Measurements from ENCODE around the gene MRGPRX4.
"Not testable (repeated sequence)": the region's sequence is repeated elsewhere in the genome, so short reads cannot be mapped to it uniquely, and the experiment has no call there.

Gene MRGPRX4

GRCh38 chr11:18172666-18173065 lies at the start of gene MRGPRX4:
Gene MRGPRX4, plus strand, starts transcription at chr11:18172837. Its CDS starts 420 bp downstream, at chr11:18173257.
- no peak for DNase-seq

- DNase-seq = not testable (repeated sequence)
These were observed 41.5 kb upstream of the MRGPRX4 start for GRCh38 chr11:18131115-18131514.

- no peak for DNase-seq
These were observed 40.3 kb upstream of the MRGPRX4 start, which contains the start of gene MRGPRX3 for GRCh38 chr11:18132341-18132740. Gene MRGPRX3, plus strand, starts transcription at chr11:18132571. Its CDS starts 4,632 bp downstream, at chr11:18137203.

GRCh38 chr11:18135308-18135707 lies 37.3 kb upstream of the MRGPRX4 start:
- DNase-seq = no peak

- no peak for DNase-seq
These were observed 35.3 kb upstream of the MRGPRX4 start for GRCh38 chr11:18137186-18137800.

- no peak for DNase-seq
These were observed 32.5 kb upstream of the MRGPRX4 start for GRCh38 chr11:18140145-18140544.

- DNase-seq = no peak
These were observed 28.4 kb upstream of the MRGPRX4 start for GRCh38 chr11:18144243-18144642.

- DNase-seq = no peak
These were observed 27.6 kb upstream of the MRGPRX4 start for GRCh38 chr11:18145025-18145424.

- DNase-seq = no peak
These were observed 26.8 kb upstream of the MRGPRX4 start for GRCh38 chr11:18145837-18146236.

GRCh38 chr11:18151581-18151980 lies 21.1 kb upstream of the MRGPRX4 start:
- no peak for DNase-seq

GRCh38 chr11:18168372-18168771 lies 4.3 kb upstream of the MRGPRX4 start:
- no peak for DNase-seq

- peak in 1 of 2 experiments; percentile 13 for DNase-seq
These were observed 1.1 kb upstream of the MRGPRX4 start for GRCh38 chr11:18171377-18172000.

- no peak for DNase-seq
These were observed 709 bp downstream of the MRGPRX4 start for GRCh38 chr11:18173225-18173866.

GRCh38 chr11:18188796-18189195 lies 16.2 kb downstream of the MRGPRX4 start:
- no peak for DNase-seq

- DNase-seq = not testable (repeated sequence)
These were observed 17.0 kb downstream of the MRGPRX4 start for GRCh38 chr11:18189476-18190245.

- DNase-seq = no peak
These were observed 18.7 kb downstream of the MRGPRX4 start for GRCh38 chr11:18191376-18191775.

GRCh38 chr11:18193010-18193409 lies 20.4 kb downstream of the MRGPRX4 start:
- no peak for DNase-seq

GRCh38 chr11:18196532-18196931 lies 23.9 kb downstream of the MRGPRX4 start:
- DNase-seq = no peak

- DNase-seq = not testable (repeated sequence)
These were observed 25.1 kb downstream of the MRGPRX4 start for GRCh38 chr11:18197738-18198137.

- no peak for DNase-seq
These were observed 31.1 kb downstream of the MRGPRX4 start for GRCh38 chr11:18203723-18204122.

GRCh38 chr11:18204220-18204619 lies 31.6 kb downstream of the MRGPRX4 start:
- no peak for DNase-seq

- DNase-seq = no peak
These were observed 32.1 kb downstream of the MRGPRX4 start for GRCh38 chr11:18204771-18205170.

- DNase-seq = no peak
These were observed 36.4 kb downstream of the MRGPRX4 start for GRCh38 chr11:18209058-18209457.
